ENCODE data around the gene TEF. TPM values are rescaled to one million over a fixed set of nuclear protein-coding genes. Genes with fewer than 3 reads are reported as not detected.

Gene TEF
- total RNA-seq, 1 experiment from 2014 or later, result 12.0 TPM

DNA sequence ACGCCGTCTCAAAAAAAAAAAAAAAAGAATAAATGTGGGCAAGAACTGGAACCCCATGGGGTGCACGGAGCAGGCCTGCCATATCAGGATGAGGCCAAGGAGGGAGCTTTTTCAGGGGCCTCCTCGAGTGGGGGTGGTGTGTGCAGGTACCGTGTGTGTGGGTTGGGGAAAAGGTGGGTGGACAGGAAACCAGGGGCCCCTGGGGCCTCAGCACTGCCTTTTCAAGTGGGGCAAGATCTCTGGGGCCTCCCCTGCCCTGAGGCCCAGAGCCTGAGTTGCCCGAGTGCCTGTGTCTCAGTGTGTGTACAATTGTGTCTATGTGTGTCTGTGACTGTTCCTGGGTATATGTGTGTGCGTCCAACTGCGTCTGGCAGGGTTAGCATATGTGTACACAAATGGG is 23.8 kb downstream of the TEF start (continued):
- TF ChIP-seq KAT7 (CRISPR knock-in tag; IDR thresholded peaks at IDR 0.05; ENCODE audit: borderline replicate concordance), result no peak
- no peak for TF ChIP-seq HMGA2 (CRISPR knock-in tag; IDR thresholded peaks at IDR 0.05)

DNA sequence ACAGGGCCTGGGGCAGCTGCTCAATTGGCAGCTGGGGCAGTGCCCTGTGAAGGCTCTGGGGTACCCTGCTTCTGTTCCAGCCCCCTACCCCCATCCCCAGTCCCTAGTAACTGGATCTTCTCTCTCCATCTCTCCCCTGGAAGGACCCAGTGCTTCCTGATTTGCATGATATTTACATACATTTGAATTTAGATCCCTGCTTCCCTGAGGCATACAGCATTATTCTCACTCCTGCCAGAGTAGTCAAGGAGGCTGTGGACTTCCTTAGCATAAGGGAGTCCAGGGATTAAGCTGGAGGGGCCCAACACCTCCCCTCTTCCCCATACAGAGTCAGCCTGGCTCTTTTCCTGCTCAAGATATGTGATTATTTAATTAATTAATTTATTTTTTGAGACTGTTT is 24.7 kb downstream of the TEF start:
- CTCF ChIA-PET, result interaction anchor here (1.5 kb wide), 1 partner anchor 120 kb away, joined by 4 read pairs; no protein-coding TSS in a partner anchor
- no peak overlapping the region for H3K27ac Mint-ChIP-seq
- peaks cover 7% of the 10 kb centered on the region for H3K4me1 Mint-ChIP-seq
- ATAC-seq (no peak), DNase-seq (ENCODE audit: low spot score) (no peak)
- no peaks in the 10 kb centered on the region for H3K9me3 Mint-ChIP-seq
- no peaks in the 10 kb centered on the region for H3K36me3 Mint-ChIP-seq
- no peaks in the 10 kb centered on the region for H3K27me3 Mint-ChIP-seq (ENCODE audit: low read depth)
- no peak for TF ChIP-seq ZNF232 (CRISPR knock-in tag; IDR thresholded peaks at IDR 0.05)
- TF ChIP-seq, protein P1, sequence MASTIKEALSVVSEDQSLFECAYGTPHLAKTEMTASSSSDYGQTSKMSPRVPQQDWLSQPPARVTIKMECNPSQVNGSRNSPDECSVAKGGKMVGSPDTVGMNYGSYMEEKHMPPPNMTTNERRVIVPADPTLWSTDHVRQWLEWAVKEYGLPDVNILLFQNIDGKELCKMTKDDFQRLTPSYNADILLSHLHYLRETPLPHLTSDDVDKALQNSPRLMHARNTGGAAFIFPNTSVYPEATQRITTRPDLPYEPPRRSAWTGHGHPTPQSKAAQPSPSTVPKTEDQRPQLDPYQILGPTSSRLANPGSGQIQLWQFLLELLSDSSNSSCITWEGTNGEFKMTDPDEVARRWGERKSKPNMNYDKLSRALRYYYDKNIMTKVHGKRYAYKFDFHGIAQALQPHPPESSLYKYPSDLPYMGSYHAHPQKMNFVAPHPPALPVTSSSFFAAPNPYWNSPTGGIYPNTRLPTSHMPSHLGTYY (CRISPR knock-in tag; IDR thresholded peaks at IDR 0.05), result no peak
- no peak for TF ChIP-seq ZNF416 (CRISPR knock-in tag; IDR thresholded peaks at IDR 0.05)
- TF ChIP-seq, protein P2, sequence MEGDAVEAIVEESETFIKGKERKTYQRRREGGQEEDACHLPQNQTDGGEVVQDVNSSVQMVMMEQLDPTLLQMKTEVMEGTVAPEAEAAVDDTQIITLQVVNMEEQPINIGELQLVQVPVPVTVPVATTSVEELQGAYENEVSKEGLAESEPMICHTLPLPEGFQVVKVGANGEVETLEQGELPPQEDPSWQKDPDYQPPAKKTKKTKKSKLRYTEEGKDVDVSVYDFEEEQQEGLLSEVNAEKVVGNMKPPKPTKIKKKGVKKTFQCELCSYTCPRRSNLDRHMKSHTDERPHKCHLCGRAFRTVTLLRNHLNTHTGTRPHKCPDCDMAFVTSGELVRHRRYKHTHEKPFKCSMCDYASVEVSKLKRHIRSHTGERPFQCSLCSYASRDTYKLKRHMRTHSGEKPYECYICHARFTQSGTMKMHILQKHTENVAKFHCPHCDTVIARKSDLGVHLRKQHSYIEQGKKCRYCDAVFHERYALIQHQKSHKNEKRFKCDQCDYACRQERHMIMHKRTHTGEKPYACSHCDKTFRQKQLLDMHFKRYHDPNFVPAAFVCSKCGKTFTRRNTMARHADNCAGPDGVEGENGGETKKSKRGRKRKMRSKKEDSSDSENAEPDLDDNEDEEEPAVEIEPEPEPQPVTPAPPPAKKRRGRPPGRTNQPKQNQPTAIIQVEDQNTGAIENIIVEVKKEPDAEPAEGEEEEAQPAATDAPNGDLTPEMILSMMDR (IDR thresholded peaks at IDR 0.05), result no peak
- TF ChIP-seq ZNF671 (CRISPR knock-in tag; IDR thresholded peaks at IDR 0.05), result no peak
- TF ChIP-seq TCF7 (CRISPR knock-in tag; IDR thresholded peaks at IDR 0.05; ENCODE audit: low read depth), result no peak
- TF ChIP-seq CREB1 (CRISPR knock-in tag; IDR thresholded peaks at IDR 0.05), result no peak
- POLR2A ChIA-PET, result no interaction called here
- H3K4me3 Mint-ChIP-seq, result no peak overlapping the region

DNA sequence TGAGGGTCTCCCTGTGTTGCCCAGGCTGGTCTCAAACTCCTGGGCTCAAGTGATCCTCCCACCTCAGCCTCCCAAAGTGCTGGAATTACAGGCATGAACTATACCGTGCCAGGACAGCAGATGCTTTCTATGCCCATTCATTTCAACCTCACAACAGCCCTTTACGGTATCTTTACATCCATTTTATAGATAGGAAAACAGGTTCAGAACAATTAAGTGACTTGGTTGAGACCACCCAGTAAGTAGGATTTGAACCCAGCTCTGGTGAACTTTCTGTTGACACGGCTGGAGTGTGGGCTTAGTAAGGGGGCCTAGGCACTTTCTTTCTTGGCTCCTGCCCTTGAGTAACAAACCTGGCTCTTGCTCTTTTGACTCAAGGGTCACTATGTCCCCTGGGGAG is 25.7 kb downstream of the TEF start:
- Mint-ChIP-seq H3K4me1 (peaks cover 13% of the 10 kb centered on the region), H3K4me3 (no peak overlapping the region), H3K9me3 (no peaks in the 10 kb centered on the region), H3K36me3 (no peaks in the 10 kb centered on the region), H3K27me3 (ENCODE audit: low read depth) (no peaks in the 10 kb centered on the region), H3K27ac (no peak overlapping the region; the same call in 1 of the 2 replicates)
- DNase-seq (ENCODE audit: low spot score) (no peak), ATAC-seq (no peak)
- ChIA-PET POLR2A (no interaction called here), CTCF (interaction anchor here (0.6 to 1.5 kb wide), 2 partner anchors 110 to 119 kb away, joined by 3 to 4 read pairs; no protein-coding TSS in a partner anchor)
- TF ChIP-seq, protein P3, sequence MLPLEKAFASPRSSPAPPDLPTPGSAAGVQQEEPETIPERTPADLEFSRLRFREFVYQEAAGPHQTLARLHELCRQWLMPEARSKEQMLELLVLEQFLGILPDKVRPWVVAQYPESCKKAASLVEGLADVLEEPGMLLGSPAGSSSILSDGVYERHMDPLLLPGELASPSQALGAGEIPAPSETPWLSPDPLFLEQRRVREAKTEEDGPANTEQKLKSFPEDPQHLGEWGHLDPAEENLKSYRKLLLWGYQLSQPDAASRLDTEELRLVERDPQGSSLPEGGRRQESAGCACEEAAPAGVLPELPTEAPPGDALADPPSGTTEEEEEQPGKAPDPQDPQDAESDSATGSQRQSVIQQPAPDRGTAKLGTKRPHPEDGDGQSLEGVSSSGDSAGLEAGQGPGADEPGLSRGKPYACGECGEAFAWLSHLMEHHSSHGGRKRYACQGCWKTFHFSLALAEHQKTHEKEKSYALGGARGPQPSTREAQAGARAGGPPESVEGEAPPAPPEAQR (CRISPR knock-in tag; IDR thresholded peaks at IDR 0.05), result no peak
- TF ChIP-seq IRF2 (CRISPR knock-in tag; IDR thresholded peaks at IDR 0.05; ENCODE audit: borderline replicate concordance, low read depth) (no peak), ETV6 (CRISPR knock-in tag; IDR thresholded peaks at IDR 0.05) (no peak), OVOL2 (CRISPR knock-in tag; IDR thresholded peaks at IDR 0.05; ENCODE audit: borderline replicate concordance) (no peak), SP1 (CRISPR knock-in tag; conservative IDR thresholded peaks at IDR 0.05) (no peak), NFYB (CRISPR knock-in tag; conservative IDR thresholded peaks at IDR 0.05; ENCODE audit: low read depth) (no peak), TP53 (CRISPR knock-in tag; IDR thresholded peaks at IDR 0.05) (no peak), NR2C2 (CRISPR knock-in tag; IDR thresholded peaks at IDR 0.05) (no peak), FOXJ3 (CRISPR knock-in tag; IDR thresholded peaks at IDR 0.05; ENCODE audit: borderline replicate concordance) (no peak)
- TF ChIP-seq, protein P4, sequence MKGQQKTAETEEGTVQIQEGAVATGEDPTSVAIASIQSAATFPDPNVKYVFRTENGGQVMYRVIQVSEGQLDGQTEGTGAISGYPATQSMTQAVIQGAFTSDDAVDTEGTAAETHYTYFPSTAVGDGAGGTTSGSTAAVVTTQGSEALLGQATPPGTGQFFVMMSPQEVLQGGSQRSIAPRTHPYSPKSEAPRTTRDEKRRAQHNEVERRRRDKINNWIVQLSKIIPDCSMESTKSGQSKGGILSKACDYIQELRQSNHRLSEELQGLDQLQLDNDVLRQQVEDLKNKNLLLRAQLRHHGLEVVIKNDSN (CRISPR knock-in tag; IDR thresholded peaks at IDR 0.05), result no peak
- TF ChIP-seq, protein P2 (IDR thresholded peaks at IDR 0.05), result no peak
- TF ChIP-seq, protein P5, sequence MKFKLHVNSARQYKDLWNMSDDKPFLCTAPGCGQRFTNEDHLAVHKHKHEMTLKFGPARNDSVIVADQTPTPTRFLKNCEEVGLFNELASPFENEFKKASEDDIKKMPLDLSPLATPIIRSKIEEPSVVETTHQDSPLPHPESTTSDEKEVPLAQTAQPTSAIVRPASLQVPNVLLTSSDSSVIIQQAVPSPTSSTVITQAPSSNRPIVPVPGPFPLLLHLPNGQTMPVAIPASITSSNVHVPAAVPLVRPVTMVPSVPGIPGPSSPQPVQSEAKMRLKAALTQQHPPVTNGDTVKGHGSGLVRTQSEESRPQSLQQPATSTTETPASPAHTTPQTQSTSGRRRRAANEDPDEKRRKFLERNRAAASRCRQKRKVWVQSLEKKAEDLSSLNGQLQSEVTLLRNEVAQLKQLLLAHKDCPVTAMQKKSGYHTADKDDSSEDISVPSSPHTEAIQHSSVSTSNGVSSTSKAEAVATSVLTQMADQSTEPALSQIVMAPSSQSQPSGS (CRISPR knock-in tag; IDR thresholded peaks at IDR 0.05; ENCODE audit: borderline replicate concordance, low read depth), result no peak
- TF ChIP-seq, protein P6, sequence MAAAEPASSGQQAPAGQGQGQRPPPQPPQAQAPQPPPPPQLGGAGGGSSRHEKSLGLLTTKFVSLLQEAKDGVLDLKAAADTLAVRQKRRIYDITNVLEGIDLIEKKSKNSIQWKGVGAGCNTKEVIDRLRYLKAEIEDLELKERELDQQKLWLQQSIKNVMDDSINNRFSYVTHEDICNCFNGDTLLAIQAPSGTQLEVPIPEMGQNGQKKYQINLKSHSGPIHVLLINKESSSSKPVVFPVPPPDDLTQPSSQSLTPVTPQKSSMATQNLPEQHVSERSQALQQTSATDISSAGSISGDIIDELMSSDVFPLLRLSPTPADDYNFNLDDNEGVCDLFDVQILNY (CRISPR knock-in tag; IDR thresholded peaks at IDR 0.05), result no peak

All from WTC11 (cell line).